M059J (cell line): ENCODE data around the gene RPP25. TPM values are rescaled to one million over a fixed set of nuclear protein-coding genes. Genes with fewer than 3 reads are reported as not detected.
A peak's percentile ranks its signal among the peaks of the same experiment; 100 is the strongest.

ENCODE experiments used
- DNase-seq: peaks from one replicate; pipeline ENCODE4 v3.0.0-alpha.2; 2012; ENCODE audit warnings: low read depth
- total RNA-seq: library from RNA; depleted of rRNA; stranded (reverse); fragments of >200 nt; shearing (Covaris generic); gene quantifications from 2 replicates; pipeline ENCODE4 v1.2.3, GENCODE V29; 2014; rRNA removed

RPP25 gene, protein sequence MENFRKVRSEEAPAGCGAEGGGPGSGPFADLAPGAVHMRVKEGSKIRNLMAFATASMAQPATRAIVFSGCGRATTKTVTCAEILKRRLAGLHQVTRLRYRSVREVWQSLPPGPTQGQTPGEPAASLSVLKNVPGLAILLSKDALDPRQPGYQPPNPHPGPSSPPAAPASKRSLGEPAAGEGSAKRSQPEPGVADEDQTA
- 0.07 and 0.10 TPM in 2 replicates for total RNA-seq

DNA sequence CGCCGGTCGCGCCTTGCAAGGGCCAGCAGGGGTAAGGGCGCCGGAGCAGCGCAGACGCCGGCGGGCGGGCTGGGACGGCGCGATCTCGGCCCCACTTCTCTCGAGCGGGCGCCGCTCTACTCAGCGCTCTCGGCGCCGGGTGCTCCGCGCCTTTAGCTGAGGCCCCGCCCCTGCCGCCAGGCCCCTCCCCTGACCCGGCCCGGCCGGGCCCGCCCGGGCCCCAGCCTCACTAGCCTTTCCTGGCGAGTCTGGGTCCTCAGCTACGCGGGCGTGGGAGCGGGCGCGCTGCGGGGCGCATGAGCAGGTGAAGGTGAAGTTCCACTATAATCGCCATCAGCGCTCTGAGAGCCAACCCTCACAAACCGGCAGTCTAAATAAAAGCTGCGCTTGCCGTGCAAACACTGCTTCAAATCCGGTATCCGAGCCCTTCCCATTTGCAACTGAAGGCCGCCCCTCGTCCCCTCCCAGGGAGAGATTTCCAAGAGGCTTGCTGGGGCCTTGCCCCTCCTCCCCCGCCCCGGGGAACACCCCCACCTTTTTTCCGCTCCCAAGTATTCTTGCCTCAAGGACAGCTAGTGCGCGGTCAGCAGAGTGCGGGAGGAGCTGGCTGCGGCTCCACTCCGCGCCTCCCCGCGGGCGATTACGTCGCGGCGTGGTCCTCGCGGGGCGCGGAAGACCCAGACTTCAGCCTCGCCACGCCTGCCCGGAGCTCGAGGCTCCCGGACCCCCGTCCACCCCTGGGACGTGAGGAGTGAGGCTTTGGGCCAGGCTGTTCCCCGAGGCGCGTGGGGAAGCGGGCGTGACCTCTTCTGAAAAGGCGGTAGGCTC is at the start of gene RPP25:
RPP25 (minus strand) TSS at position 125 of the 828 bp plus-strand sequence. CDS start 189 bp downstream, outside the sequence.
- DNase-seq = peak; percentile 60

DNA sequence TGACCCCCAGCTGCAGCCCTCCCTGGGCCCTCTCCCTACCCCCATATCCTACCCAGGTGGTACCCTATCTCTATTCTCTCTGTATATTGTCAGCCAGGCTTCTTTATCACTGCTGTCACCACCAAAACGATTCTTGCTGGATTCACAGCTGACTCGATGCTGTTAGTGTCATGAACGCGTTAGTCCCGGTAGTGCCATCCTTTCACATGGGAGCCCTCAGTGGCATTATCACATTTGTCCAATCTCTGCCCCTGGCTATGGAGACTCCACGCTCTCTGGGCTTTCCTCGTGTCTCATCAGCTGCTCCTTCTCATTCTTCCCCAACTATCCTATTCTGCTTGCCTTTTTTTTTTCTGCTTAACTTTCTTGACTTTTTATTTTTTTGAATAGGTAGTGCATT is 45.8 kb upstream of the RPP25 start:
- no peak for DNase-seq

DNA sequence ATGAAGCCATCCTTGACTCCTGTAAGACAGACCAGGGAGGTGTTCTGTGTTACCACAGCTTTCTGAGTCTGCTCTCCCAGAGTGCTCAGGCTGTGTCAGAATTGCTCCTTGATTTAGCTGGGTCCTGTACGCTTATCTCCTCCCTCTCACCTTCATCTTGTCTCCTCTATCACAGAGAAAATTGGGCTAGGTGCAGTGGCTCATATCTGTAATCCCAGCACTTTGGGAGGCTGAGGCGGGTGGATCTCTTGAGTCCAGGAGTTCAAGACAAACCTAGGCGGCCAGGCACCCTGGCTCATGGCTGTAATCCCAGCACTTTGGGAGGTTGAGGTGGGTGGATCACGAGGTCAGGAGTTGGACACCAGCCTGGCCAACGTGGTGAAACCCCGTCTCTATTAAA is 44.7 kb upstream of the RPP25 start:
- no peak for DNase-seq

DNA sequence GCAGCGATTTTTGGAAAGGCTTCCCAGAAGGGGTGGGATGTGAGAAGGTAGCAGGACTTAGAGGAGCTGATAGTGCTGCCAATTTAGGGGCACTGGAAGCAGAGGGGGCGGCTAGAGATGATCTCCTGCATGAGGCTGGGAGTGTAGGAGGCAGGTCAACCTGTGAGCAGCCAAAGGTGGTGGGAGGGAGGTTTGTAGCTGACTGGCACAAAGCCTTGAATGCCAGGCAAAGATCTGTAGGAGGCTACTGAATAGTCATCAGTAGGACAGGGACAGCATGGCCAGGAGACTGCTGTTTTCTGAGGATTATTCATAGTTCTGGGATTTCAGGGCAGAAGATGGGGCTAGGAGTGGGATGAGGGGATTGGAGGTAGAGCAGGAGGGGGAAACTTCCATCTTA is 41.0 kb upstream of the RPP25 start:
- DNase-seq = no peak

DNA sequence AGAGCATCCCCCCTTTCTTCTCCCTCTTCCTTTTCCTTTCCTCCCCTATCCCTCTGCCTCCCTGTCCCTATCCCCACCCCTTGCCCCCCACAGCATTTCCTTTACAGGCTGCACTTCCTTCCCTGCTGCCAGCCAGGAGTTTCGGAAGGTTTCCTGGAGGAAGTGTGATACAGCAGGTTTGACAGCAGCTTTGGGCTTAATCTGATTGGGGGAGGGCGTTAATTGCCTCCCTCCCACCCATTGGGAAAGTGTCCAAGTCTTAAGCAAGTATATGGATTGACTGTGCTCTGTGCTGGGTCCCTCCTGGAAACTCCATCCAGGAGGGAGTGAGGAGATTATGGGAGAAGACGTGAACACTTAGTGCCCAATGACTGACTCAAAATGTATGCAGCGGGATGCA is 40.6 kb upstream of the RPP25 start:
- DNase-seq = no peak

DNA sequence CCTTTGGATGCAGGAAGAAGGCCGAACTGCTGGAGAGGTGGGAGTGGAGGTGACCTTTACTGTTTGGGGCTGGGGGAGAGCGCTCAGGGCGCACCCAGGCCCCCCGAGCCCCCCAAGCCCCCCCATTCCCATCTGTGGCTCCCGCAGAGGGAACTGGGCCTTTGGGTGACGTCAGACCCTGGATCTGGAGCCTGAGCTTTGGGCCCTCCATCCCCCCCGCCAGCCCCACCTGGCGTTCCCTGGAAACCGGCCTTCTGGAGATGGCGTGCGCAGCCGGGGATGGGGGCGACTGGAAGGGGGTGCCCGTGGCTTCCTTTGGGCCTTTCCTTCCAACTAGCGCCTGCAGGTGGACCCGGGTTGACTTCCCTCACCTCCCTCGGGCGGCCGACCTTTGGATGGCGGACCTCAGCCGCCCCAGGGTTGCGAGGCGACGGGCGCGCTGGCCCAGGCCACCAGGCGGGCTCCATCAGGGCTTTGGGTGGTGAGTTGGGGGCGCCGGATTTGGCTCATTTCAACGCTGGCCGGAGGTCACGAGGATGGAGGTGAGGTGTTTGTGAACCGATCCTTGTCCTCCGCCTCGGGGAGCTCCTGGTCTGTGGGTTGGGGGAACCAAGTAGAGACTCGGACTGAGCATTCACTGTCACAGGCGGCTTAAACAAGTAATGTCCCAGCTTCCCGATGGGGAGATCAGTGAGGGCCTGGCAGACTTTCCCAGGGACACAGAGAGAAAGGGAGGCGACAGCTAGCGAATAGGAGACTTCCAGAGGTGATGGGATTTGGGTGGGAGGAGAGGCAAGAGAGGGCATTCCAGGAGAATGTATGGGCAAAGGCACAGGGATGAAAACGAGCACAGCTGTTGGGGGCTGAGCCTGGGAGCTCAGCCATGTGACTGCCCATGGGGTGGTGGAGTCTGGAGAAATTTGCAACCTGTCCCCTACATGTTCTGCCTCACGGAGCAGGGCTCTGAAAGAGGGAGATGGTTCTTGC is 39.5 kb upstream of the RPP25 start:
- DNase-seq = no peak

DNA sequence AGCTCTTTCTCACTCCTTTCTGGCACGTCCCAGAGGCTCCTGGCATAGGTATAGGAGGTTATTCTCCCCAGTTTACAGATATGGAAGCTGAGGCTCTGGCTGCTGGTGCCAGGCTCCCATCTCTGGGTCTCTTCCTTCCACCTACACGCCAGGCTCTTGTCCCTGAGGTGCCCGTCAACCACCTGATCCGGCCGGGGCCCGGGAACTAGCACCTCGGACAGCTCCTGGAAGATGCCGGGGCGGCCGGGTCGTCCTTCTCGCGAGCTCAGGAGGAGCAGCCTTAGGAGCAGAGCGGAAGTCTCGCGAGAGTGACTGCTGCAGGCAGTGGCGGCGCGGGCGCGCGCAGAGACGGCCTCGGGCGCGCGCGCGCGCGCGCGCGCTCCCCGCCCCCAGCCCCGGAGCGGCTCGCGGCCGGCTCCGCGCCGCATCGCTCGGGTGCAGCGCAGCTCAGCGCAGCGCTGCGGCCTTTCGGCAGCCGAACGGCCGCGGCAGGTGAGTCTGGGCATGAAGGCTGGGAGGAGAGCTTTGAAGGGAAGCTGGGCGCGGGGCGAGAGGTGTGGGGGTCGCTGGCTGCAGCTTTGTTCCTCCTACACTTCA is 38.7 kb upstream of the RPP25 start, which contains the start of gene SCAMP5:
SCAMP5 (plus strand) TSS at position 382 of the 597 bp plus-strand sequence. CDS start 16,277 bp downstream, outside the sequence.
- peak; percentile 89 for DNase-seq

DNA sequence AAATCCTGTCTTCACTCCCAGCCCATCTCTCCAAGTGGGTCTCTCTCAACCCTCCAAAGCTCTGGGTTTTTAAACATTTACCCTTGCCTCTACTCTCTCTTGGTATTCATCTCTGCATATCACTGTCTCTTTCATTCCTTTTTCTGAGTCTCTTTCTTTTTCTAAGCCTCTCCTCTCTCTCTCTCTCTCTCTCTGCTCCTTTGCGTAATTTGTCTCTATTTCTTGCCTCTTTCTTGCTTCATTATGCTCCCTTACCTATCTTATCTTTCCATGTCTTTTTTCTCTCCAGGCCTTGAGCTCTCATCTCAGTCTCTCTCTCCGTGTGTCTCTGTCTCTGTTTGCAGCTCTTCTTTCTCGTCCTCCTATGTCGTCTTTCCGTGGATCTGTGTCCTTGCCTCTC is 38.1 kb upstream of the RPP25 start:
- no peak for DNase-seq

DNA sequence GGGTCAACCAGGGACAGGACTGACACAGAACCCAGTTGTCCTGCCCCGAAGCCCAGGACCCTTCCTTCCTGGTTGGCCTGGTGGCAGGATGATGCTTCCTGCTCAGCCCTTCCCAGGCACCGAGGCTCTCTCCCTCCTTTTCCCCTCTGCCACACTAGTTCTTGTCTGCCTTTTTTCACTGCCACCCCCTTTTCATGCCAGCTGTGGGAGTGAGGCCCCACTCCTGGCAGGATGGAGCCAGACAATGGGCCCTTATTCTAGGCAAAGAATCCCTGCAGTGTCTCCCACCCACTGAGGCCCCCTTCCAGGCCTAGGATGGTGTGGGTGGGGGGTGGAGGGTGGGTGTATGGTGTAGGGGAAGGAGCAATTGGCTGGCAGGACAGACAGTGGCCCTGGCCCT is 37.7 kb upstream of the RPP25 start:
- DNase-seq = no peak

DNA sequence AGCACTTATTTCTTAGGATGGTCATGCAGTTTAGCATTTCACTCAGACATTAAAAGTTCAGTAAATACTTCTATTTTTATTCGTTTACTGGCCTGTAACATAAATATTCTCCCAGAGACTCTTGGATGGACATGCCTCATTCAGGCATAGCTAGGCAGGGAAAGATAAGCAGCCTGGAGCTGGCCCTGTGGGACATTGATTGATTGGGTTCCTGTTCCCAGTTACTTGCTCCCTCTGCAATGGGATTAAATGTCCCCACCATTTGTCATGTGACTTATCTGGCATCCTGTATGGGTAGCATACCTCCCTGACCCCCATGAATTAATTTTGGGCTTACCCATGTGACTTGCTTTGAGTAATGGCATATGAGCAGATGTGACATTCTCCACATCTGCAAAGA is 36.0 kb upstream of the RPP25 start:
- no peak for DNase-seq

DNA sequence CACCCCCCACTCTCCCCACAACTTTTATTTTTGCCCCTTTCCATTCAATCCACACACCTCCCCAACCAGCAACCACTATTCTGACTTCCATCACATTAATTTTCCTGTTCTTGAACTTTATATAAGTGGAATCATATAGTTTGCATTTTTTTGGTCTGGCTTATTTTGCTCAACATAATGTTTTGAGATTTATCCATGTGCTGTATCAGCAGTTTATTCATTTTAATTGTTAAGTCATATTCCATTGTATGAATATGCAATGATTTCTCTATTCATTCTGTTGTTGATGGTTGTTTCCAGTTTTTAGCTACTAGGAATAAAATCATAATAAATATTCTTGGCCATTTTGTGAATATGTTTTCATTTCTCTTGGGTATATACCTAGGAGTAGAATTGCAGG is 33.0 kb upstream of the RPP25 start:
- DNase-seq = no peak

DNA sequence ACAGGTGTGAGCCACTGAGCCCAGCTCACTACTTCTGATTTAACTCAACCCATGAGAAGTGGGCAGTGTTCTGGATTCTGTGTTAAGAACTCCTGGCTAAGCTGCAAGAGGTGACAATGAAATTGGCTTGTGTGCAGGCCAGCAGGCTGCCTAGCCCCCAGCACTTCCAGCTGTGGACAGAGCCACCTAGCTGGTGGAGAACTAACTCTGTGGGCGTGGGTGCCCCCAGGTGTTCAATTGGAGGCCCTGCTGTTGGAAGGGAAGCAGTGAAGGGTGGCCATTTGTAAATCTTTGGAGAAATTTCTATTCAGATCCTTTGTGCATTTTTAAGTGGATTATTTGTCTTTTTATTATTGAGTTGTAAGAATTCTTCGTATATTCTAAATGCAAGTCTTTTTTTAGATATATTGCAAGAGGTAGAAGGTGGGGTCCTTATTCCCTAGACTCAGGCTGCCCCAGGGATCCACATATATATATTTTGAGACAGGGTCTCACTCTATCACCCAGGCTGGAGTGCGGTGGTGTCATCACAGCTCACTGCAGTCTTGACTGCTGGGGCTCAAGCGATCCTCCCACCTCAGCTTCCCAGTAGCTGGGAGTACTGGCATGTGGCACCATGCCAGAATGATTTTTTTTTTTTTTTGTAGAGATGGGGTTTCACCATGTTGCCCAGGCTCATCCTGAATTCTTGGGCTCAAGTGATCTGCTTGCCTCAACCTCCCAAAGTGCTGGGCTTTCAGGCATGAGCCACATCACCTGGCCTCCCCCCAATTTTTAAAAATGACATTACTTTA is 31.6 kb upstream of the RPP25 start:
- peak; percentile 67 for DNase-seq

DNA sequence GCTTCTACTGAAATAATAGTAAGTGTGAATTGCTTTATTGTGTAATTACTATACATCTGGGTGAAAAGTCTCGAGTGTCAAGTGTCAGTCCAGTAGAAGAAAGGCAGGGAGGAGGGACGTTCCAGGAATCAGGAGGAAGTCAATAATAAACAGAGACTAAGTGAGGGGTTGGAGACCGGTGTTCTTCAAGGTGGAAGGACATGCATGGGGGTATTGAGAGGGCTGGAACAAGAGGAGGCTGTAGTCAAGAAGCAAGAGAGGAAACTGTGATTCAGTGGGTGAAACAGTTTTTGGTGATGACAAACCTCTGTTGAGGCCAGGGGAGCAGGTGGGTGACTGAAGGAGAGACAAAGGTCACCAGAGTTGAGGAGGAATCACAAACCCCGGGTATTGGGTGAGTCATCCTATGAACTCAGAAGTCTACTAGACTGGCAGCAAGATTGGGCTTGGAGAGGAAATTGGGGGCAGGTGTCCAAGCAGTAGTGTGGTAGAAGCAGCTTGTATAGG is 27.2 kb upstream of the RPP25 start:
- DNase-seq = peak; percentile 71

DNA sequence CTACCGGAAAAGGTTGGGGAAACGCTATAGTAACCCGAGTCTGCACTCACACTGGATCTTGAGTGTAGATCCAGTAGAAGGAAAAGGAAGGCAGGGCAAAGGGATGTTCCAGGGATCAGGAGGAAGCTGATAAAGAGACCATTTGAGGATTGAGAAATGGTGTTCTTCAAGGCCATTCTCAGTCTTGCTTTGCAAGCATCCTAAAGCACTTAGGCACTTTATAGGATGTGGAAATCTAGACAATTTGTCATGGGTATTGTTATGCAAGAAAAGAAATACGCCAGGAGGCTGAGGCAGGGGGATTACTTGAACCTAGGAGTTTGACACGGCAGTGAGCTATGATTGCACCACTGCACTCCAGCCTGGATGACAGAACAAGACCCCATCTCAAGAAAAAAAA is 25.6 kb upstream of the RPP25 start:
- no peak for DNase-seq

DNA sequence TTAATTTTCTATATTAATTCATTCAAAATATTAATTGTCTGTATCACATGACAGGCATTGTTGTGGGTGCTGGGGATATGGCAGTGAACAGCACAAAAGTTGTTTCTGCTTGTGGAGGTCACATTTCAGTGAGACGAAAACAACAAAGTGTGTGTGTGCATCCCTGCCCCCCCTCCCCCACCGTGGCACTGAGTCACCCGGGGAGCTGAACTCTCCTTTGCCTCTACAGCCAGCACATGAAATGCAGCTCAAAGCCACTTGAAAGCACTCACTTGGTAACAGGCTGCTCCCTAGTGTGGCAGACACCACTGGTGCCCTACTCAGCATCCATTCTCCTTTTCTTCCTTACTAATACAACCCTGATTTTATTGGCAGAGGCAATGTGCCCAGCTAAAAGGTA is 21.9 kb upstream of the RPP25 start:
- peak; percentile 60 for DNase-seq

DNA sequence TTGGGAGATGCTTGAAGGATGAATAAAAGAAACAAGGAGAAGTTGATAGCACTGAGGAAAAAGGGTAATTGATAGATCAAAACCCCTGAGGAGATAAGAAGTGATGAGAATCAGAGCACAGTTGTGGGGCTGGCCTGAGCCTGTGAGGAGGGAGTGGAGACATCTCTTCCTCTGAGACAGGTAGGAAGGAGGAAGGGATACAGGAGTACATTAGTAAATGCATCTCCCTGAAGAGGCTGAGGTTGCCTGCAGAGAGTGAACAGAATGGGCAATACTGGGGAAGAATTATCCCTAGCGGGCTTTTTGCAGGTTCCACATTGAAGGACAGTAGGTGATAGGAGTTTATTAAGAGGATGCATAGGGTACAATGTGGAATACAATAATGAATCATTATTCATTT is 21.5 kb upstream of the RPP25 start:
- no peak for DNase-seq

DNA sequence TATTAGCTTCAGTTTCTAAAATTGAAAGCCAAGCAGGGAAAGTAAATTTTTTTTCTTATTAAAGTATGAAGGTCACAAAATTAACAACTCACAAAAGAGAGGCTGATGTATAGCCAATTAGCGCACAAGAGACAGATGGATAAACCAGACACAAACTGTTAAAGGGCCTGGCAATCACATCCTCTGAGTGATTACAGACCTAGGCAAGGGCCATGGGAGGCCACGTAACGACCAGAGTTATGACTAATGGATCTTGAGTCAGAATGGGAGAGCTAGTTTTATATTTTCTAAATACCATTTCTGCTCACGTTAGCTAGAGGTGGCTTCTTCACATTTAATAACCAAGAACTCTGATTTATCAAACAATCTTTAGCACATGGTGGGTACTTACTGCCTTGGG is 21.0 kb upstream of the RPP25 start:
- DNase-seq = no peak

DNA sequence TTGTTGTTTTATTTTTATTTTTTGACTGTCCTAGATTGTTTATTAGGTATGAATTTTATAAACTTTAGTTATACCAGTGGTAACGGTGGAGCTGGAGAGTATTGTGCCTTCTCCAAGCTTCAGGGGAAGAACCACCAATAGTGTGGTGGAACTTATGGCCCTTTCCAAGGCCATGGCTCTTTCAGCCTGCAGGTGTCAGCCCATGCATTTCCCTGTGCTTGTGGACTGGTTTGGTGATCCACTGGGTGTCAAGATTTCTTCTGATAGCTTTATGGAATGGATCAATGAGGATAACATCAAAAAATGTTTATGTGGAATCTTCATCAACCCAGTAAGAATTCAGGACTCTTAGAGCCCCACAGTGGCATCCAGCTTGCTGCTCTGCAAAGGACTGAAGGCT is 19.6 kb upstream of the RPP25 start:
- no peak for DNase-seq

DNA sequence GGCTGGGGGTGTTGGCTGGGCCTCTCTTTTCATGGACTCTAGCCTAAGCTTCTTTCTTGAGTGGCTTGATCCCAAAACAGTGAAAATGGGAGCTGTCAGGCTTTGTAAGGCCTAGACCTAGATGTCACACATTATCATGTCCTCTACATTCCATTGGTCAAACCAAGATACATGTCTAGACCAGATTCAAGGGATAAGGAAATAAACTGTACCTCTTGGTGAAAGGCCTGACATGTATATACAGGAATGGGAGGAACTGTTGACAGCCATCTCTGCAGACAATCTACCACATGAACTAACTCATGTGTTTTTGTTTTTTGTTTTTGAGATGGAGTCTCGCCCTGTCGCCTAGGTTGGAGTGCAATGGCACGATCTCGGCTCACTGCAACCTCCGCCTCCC is 11.1 kb upstream of the RPP25 start:
- no peak for DNase-seq

DNA sequence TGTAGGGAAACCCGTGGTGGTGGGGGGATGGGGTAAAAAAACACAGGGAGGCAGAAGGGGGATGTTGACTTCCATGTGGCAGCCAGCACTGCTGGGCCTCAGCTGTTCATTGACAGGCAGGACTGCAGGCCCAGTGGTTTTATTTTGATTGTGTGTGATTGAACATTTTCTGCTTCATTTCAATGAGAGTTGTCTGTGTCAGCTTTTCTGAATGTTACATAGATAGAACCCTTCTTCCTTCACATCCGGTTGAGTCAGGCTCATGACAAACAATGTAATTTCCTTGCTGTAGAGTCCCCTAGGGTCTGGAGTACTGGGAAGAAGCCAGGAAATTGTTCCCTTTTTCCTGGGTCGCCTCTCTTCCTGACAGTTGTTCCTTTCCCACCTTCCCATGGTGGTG is 8.2 kb upstream of the RPP25 start:
- DNase-seq = peak; percentile 68

DNA sequence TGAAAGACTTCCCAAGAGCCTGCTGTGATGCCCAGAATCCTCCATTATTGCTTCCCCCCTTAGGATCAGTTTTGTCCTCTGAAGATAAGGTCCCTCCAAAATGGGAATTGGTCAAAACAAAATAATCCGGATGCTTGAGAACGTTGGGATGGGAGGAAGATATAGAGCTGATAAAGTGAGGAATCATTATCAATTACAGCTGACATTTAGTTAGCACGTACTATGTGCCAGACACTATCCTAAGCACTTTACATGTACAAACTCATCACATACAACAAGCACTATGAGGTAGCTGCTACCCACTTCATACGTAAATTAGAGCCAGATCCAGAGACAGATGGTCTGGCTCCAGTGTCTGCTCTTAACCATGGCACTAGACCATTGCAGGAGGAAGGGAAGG is 6.6 kb upstream of the RPP25 start:
- no peak for DNase-seq
